IMR-90 (cell line): ENCODE results near the gene L3MBTL2.

Source experiments
- CEBPB ChIP-seq: IDR thresholded peaks from 2 replicates; pipeline ENCODE4 v1.6.1; 2012; ENCODE audit warnings: low read depth, low read length, improper control_type of control experiment
- CTCF ChIP-seq: conservative IDR thresholded peaks from 2 replicates; pipeline ENCODE4 v1.5.1; 2012; ENCODE audit warnings: mild to moderate bottlenecking, low read depth, low read length, improper control_type of control experiment
- FOS ChIP-seq: fragments of 150-350 bp; IDR thresholded peaks from 2 replicates; pipeline ENCODE4 v1.6.1; 2016; ENCODE audit warnings: low read depth, low read length
- MAFK ChIP-seq: IDR thresholded peaks from 2 replicates; pipeline ENCODE4 v1.6.1; 2012; ENCODE audit warnings: low read depth, low read length, improper control_type of control experiment
- POLR2A ChIP-seq: IDR thresholded peaks from 2 replicates; pipeline ENCODE4 v1.6.1; 2012; ENCODE audit warnings: mild to moderate bottlenecking, low read depth, low read length
- RCOR1 ChIP-seq: IDR thresholded peaks from 2 replicates; pipeline ENCODE4 v1.6.1; 2012; ENCODE audit warnings: mild to moderate bottlenecking, low read length, improper control_type of control experiment; ENCODE audit not compliant: insufficient replicate concordance
- SMC3 ChIP-seq: fragments of 150-350 bp; IDR thresholded peaks from 2 replicates; pipeline ENCODE4 v1.6.1; 2016; ENCODE audit warnings: low read depth, mild to moderate bottlenecking, antibody characterized with exemption, low read length, moderate library complexity

- TF ChIP-seq MAFK: no peak
- TF ChIP-seq SMC3: no peak
- TF ChIP-seq CTCF: no peak
- no peak for TF ChIP-seq FOS
- TF ChIP-seq POLR2A: no peak
- no peak for TF ChIP-seq CEBPB
- no peak for TF ChIP-seq RCOR1
Observed at GRCh38 chr22:41157083-41157482, 48.0 kb upstream of the L3MBTL2 start.
